22Rv1 (cell line): ENCODE data around the gene ERG.

Experiments used
- ZFX ChIP-seq: fragments of 450-650 bp; IDR thresholded peaks from 2 replicates; pipeline ENCODE4 v1.6.1; 2017; ENCODE audit warnings: antibody characterized with exemption, borderline replicate concordance
- TF ChIP-seq, protein P1 (sequence below): fragments of 450-650 bp; IDR thresholded peaks from 2 replicates; pipeline ENCODE4 v1.5.1; 2017; ENCODE audit warnings: mild to moderate bottlenecking

DNA sequence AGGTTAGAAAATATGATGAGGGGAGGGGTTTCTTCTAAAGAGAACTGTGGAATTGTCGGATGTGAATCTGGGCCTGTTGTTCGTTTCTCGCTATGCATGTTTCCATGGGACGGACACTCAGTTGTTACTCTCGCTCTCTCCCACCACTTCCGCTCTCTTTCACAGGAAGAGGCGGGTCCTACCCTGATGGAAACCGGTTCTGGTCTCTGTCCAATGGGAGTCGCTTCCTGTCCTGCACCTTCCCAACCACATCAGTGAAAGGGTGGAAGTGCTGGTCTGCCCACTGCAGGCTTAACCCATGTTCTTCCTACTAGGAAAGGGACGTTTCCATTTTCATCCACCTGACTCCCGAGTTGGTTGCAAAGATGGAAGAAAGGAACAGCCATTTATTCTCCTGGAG lies 122.0 kb downstream of the ERG start:
- TF ChIP-seq, protein P1, sequence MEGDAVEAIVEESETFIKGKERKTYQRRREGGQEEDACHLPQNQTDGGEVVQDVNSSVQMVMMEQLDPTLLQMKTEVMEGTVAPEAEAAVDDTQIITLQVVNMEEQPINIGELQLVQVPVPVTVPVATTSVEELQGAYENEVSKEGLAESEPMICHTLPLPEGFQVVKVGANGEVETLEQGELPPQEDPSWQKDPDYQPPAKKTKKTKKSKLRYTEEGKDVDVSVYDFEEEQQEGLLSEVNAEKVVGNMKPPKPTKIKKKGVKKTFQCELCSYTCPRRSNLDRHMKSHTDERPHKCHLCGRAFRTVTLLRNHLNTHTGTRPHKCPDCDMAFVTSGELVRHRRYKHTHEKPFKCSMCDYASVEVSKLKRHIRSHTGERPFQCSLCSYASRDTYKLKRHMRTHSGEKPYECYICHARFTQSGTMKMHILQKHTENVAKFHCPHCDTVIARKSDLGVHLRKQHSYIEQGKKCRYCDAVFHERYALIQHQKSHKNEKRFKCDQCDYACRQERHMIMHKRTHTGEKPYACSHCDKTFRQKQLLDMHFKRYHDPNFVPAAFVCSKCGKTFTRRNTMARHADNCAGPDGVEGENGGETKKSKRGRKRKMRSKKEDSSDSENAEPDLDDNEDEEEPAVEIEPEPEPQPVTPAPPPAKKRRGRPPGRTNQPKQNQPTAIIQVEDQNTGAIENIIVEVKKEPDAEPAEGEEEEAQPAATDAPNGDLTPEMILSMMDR: no peak
- TF ChIP-seq ZFX: no peak
